Measurements from ENCODE around the gene SLC6A3. TPM values are rescaled to one million over a fixed set of nuclear protein-coding genes. Genes with fewer than 3 reads are reported as not detected.

SLC6A3 gene
- total RNA-seq, 2 experiments from 2014 or later: not detected

- H2AFZ ChIP-seq (ENCODE audit: low read length): no peak overlapping the region
- TF ChIP-seq EZH2phosphoT487 (IDR thresholded peaks at IDR 0.05; ENCODE audit: borderline replicate concordance, low read depth, low read length): no peak
- TF ChIP-seq, protein P1, sequence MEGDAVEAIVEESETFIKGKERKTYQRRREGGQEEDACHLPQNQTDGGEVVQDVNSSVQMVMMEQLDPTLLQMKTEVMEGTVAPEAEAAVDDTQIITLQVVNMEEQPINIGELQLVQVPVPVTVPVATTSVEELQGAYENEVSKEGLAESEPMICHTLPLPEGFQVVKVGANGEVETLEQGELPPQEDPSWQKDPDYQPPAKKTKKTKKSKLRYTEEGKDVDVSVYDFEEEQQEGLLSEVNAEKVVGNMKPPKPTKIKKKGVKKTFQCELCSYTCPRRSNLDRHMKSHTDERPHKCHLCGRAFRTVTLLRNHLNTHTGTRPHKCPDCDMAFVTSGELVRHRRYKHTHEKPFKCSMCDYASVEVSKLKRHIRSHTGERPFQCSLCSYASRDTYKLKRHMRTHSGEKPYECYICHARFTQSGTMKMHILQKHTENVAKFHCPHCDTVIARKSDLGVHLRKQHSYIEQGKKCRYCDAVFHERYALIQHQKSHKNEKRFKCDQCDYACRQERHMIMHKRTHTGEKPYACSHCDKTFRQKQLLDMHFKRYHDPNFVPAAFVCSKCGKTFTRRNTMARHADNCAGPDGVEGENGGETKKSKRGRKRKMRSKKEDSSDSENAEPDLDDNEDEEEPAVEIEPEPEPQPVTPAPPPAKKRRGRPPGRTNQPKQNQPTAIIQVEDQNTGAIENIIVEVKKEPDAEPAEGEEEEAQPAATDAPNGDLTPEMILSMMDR (conservative IDR thresholded peaks at IDR 0.05; ENCODE audit: low read length): no peak
- H3K4me3 ChIP-seq (ENCODE audit: low read depth, low read length, poor library complexity, severe bottlenecking): no peak overlapping the region
- ChIA-PET CTCF (ENCODE audit: unreplicated experiment) (no interaction called here), POLR2A (no interaction called here)
- intact Hi-C loops (cut with micrococcal nuclease; ENCODE audit: unreplicated experiment): no loop called here
- no peaks in the 10 kb centered on the region for H3K79me2 ChIP-seq (ENCODE audit: insufficient read depth, low read depth, low read length)
- H4K20me1 ChIP-seq (ENCODE audit: insufficient read depth, low read length): no peaks in the 10 kb centered on the region
- H3K4me1 ChIP-seq (ENCODE audit: insufficient read depth, low read length, poor library complexity, severe bottlenecking): no peaks in the 10 kb centered on the region
- H3K9me3 ChIP-seq (ENCODE audit: low read length): no peaks in the 10 kb centered on the region
- BruUV-seq (replicated peaks): no TSS peak
- H3K4me2 ChIP-seq (ENCODE audit: low read length): no peak overlapping the region
- no peaks in the 10 kb centered on the region for H3K36me3 ChIP-seq (ENCODE audit: insufficient read depth, low read length)
- no peak overlapping the region for H3K27ac ChIP-seq (ENCODE audit: low read depth, low read length, poor library complexity, severe bottlenecking)
- H3K9me2 ChIP-seq (ENCODE audit: insufficient read depth, low read length): no peaks in the 10 kb centered on the region
- no peak for DNase-seq (ENCODE audit: low spot score)
Measured at GRCh38 chr5:1418921-1419280, 26.3 kb downstream of the SLC6A3 start.

- Histone ChIP-seq H3K4me1 (ENCODE audit: insufficient read depth, low read length, poor library complexity, severe bottlenecking) (no peaks in the 10 kb centered on the region), H3K27ac (ENCODE audit: low read depth, low read length, poor library complexity, severe bottlenecking) (no peak overlapping the region), H3K36me3 (ENCODE audit: insufficient read depth, low read length) (no peaks in the 10 kb centered on the region), H2AFZ (ENCODE audit: low read length) (no peak overlapping the region), H3K9me3 (ENCODE audit: low read length) (no peaks in the 10 kb centered on the region), H3K4me2 (ENCODE audit: low read length) (no peak overlapping the region), H3K9me2 (ENCODE audit: insufficient read depth, low read length) (no peaks in the 10 kb centered on the region), H3K4me3 (ENCODE audit: low read depth, low read length, poor library complexity, severe bottlenecking) (no peak overlapping the region), H3K79me2 (ENCODE audit: insufficient read depth, low read depth, low read length) (no peaks in the 10 kb centered on the region), H4K20me1 (ENCODE audit: insufficient read depth, low read length) (no peaks in the 10 kb centered on the region)
- ChIA-PET CTCF (ENCODE audit: unreplicated experiment) (no interaction called here), POLR2A (no interaction called here)
- intact Hi-C loops (cut with micrococcal nuclease; ENCODE audit: unreplicated experiment): no loop called here
- no TSS peak for BruUV-seq (replicated peaks)
- DNase-seq (ENCODE audit: low spot score): no peak
- TF ChIP-seq EZH2phosphoT487 (IDR thresholded peaks at IDR 0.05; ENCODE audit: borderline replicate concordance, low read depth, low read length): no peak
- TF ChIP-seq, protein P1 (conservative IDR thresholded peaks at IDR 0.05; ENCODE audit: low read length): no peak
Measured at GRCh38 chr5:1418238-1418920, 26.9 kb downstream of the SLC6A3 start.

GRCh38 chr5:1417586-1418225 is 27.5 kb downstream of the SLC6A3 start:
- no peaks in the 10 kb centered on the region for H4K20me1 ChIP-seq (ENCODE audit: insufficient read depth, low read length)
- no peak for DNase-seq (ENCODE audit: low spot score)
- TF ChIP-seq EZH2phosphoT487 (IDR thresholded peaks at IDR 0.05; ENCODE audit: borderline replicate concordance, low read depth, low read length): no peak
- TF ChIP-seq, protein P1 (conservative IDR thresholded peaks at IDR 0.05; ENCODE audit: low read length): no peak
- no peak overlapping the region for H2AFZ ChIP-seq (ENCODE audit: low read length)
- BruUV-seq (replicated peaks): no TSS peak
- H3K4me2 ChIP-seq (ENCODE audit: low read length): no peak overlapping the region
- no peaks in the 10 kb centered on the region for H3K4me1 ChIP-seq (ENCODE audit: insufficient read depth, low read length, poor library complexity, severe bottlenecking)
- H3K36me3 ChIP-seq (ENCODE audit: insufficient read depth, low read length): no peaks in the 10 kb centered on the region
- H3K27ac ChIP-seq (ENCODE audit: low read depth, low read length, poor library complexity, severe bottlenecking): no peak overlapping the region
- no peaks in the 10 kb centered on the region for H3K9me2 ChIP-seq (ENCODE audit: insufficient read depth, low read length)
- no peaks in the 10 kb centered on the region for H3K79me2 ChIP-seq (ENCODE audit: insufficient read depth, low read depth, low read length)
- no peak overlapping the region for H3K4me3 ChIP-seq (ENCODE audit: low read depth, low read length, poor library complexity, severe bottlenecking)
- ChIA-PET POLR2A (no interaction called here), CTCF (ENCODE audit: unreplicated experiment) (no interaction called here)
- intact Hi-C loops (cut with micrococcal nuclease; ENCODE audit: unreplicated experiment): no loop called here
- no peaks in the 10 kb centered on the region for H3K9me3 ChIP-seq (ENCODE audit: low read length)

All from OCI-LY7 (cell line).